HG03565 (cell line): ENCODE measurements around the gene CLTC.

ENCODE experiments used
- ATAC-seq: cut with Tn5 transposase; IDR thresholded peaks from one replicate; pipeline ENCODE4 v1.9.1; 2021; ENCODE audit warnings: mild to moderate bottlenecking, moderate library complexity; ENCODE audit not compliant: unreplicated experiment

CLTC gene

DNA sequence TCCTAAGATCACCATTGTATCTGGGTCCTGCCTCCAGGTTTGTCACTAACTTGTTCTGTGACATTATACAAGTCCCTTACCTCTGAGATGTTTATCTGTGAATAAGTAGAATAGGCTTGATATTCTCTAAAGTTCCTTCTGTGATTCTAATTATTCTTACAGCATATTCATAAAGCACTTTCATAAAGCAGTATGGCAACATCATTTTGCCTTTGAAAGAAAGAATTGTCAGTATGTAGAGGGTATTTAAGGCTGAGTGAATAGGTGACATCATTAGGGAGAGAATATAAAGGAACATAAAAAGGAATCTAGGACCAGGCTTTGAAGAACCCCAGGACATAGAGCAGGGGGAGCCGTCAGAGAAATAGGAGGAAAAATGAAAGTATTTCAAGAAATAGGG, 103.3 kb downstream of the CLTC start:
- no peak for ATAC-seq

DNA sequence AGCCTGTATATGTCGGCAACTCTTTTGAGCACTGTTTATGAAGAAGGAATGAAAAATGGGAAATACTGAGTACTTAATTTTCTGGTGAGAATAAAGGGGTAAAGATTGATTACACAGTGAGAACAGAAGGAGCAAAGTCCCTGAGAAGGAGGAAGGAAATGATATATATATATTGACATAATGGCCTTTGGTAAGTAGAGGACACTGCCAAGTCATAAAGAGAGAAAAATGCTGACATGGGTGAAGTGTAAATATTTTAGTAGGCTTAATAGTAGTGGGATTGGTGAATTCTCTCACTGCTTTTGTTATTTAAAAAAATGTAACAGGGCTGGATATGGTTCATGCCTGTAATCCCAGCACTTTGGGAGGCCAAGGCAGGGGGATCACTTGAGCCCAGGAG, 103.9 kb downstream of the CLTC start:
- ATAC-seq, result no peak

DNA sequence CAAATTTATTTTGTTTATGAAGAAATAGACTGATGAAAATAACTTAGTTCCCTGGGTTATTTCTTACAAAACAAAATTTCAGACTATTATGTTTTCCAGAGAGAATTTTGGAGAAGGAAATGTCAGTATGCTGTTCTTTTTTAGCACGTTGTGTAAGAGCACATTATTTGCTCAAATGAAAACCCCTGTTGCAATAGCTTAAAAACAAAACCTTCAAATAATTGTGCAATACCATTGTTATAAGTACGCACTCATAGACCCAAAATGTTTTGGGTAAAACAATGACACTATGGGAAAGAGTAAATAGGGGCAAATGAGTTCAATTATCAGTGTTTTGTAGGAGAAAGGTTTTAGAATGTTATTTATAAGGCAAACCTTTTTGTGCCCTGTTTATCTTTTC, 106.0 kb downstream of the CLTC start:
- no peak for ATAC-seq

DNA sequence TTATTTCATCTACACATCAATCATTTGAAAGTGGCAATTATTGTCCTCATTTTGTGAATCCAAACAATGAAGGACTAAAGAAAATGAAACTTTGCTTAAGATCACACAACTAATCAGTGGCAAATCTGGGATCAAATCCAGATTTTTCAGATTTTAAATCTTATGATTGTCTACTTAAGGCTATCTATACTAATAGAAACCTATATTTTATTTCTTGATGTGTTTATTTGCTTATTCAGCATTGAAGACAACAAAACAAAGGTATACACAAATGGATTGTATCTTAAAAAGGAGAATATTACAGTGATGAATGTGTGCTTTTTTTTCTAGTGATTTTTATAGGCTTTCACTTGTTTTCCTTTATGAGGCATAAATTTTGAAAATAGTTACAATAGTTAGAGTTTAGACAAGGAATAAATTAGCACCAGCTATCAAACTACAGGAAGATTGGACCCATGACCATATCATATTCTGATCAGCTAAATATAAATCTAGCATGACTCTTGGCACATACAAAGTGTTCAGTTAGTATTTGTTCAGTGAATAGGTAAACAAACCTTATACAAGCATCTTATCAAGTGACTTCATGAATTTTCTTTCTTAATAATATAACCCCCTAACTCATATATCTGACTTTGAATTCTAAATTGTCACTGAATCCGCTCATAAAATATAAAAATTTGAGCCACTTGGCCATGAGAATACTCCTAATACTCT, 108.3 kb downstream of the CLTC start:
- ATAC-seq, result no peak

DNA sequence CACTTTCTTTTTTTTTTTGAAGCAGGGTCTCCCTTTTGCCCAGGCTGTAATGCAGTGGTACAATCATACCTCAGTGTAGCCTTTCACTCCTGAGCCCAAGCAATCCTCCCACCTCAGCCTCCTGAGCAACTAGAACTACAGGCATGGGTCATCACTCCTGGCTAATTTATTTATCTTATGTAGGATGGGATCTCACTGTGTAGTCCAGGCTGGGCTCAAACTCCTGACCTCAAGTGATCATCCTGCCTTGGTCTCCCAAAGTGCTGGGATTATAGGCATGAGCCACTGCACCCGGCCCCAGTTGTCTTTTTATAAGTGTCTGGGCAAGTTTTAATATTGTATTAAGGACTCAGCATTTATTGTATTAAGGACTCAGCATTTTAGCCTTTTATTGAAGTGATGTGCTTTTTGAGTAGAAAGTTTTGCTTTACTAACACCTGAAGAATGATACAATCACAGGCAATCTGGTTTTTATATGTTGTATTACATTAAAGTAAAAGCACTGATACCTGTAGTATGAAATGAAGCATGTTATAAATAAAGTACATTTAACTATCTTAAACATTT, 110.7 kb downstream of the CLTC start:
- no peak for ATAC-seq

DNA sequence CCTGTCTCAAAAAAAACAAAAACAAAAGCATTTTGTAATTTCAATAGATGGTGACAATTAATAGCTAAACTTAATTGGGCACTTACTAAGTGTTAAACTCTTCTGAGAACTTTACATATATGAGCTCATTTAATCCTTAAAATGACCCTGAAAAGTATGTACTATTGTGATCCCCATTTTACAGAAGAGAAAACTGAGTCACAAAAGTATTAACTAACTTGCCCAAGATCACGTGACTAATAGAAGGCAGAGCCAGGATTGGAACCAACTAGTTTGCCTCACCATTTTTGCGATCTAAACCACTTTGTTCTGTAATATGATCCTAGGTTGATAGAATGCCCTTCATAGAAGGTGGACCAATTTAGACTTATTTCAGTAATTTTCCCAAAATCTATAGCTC, 114.0 kb downstream of the CLTC start:
- no peak for ATAC-seq

DNA sequence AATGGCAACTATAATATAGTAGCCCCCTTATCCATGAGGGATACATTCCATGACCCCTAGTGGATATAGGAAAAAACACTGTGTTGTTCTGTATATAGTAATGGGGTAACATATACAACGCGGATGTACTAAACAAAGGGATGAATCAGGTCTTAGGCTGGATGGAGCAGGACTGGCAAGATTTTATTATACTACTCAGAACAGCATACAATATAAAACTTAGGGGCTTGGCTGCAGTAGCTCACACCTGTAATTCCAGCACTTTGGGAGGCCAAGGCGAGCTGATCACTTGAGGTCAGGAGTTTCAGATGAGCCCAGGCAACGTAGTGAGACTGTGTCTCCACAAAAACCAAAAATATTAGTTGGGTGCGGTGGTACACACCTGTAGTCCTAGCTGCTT, 114.5 kb downstream of the CLTC start:
- no peak for ATAC-seq

DNA sequence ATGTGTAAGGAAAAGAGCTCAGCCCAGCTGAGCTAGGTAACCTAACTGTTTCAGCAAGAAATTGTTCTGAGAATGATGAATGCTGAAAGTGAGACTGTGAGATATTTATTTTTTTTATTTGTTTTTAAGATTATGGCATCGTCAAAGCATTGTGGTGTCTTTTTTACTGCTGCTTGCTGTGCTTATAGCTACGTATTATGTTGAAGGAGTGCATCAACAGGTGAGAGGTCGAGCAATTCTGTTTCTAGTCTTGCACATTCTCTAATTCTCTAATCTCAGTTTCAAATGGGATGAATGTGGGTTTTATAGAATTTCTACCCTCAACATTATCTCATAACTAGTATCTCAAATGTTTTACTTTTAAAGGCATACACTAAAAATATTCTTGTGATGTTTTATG, 117.6 kb downstream of the CLTC start:
- ATAC-seq, result no peak

DNA sequence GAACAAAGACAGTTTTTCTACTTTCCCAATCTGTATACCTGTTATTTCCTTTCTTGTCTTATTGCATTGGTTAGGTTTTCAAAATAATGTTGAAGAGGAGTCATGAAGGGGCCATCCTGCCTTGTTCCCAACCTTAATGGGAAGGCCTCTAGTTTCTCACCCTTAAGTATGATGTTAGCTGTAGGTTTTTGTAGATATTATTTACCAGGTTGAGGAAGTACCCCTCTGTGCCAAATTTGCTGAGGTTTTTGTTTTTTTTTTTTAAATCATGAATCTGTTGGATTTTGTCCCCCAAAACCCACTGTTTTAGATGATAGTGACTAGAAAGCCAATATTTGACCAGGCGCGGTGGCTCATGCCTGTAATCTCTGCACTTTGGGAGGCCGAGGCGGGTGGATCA, 124.1 kb downstream of the CLTC start:
- no peak for ATAC-seq

DNA sequence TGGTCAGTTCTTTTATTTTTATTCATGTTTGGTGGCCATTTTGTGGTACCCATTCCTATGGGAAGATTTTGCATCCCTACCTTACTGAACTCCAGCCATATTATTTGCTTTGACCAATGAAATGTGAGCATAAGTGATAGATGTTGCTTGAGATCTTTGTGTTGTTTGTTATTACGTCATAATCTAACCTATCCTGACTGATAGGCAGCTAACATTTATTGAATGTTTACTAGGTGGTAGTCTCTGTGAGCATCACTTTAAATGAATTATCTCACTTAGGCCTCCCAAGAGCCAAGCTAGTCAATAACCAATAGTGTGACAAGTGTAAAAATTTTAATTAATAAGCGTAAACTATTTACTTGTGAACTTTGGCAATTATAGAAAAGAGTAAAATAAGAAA, 125.3 kb downstream of the CLTC start:
- no peak for ATAC-seq
